ENCODE data around the gene OLFML3. TPM values are rescaled to one million over a fixed set of nuclear protein-coding genes. Genes with fewer than 3 reads are reported as not detected.
"Not testable (repeated sequence)": the region's sequence is repeated elsewhere in the genome, so short reads cannot be mapped to it uniquely, and the experiment has no call there.

Gene OLFML3
- total RNA-seq, 3 donors from 2014 or later: 0.15 to 0.21 (median 0.16) TPM

DNA sequence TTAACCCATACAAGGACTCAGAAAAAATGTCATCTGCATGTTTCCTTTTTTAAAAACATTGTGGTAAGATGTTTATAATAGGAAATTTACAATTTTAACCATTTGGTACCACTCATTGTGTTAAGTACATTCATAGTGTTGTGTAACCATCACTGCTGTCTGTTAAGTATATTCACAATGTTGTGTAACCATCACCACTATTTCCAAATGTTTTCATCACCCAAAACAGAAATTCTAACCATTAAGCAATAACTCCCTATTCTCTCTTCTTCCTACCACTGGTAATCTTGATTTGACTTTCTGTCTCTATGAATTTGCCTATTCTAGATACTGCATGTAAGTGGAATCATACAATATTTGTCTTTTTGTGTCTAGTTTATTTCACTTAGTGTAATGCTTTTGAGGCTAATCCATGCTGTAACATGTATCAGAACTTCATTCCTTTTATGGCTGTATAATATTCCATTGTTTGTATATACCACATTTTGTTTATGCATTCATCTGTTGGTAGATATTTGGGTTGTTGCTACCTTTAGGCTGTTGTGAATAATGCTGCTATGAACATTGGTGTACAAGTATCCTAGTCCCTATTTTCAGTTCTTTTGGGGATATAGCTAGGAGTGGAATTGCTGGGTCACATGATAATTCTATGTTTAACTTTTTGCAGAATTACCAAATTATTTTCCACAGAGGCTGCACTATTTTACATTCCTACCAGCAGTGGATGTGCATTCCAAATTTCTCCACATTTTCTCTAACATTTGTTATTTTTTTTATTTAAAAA lies 36.1 kb upstream of the OLFML3 start:
- no peak for ATAC-seq
- Mint-ChIP-seq H3K9me3 (no peaks in the 10 kb centered on the region), H3K36me3 (ENCODE audit: insufficient read depth) (peaks cover 26% of the 10 kb centered on the region), H3K4me1 (ENCODE audit: low read depth) (peaks cover 77% of the 10 kb centered on the region), H3K4me3 (no peak overlapping the region), H3K27me3 (ENCODE audit: low read depth) (no peaks in the 10 kb centered on the region)
- no peak for DNase-seq

DNA sequence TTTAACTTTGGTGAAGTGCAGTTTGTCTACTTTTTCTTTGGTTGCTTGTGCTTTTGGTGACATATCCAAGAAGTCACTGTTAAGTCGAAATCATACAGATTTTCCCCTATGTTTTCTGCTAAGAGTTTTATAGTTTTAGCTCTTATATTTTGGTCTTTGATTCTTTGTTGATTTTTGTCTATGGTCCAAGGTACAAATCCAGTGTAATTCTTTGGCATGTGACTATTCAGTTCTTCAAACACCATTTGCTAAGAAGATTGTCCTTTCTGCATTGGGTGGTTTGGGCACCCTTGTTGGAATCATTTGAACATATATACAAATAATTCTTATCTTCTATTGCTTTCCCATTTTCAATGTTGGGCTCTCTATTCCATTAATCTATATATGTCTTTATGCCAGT lies 33.9 kb upstream of the OLFML3 start:
- H3K4me1 Mint-ChIP-seq (ENCODE audit: low read depth): peaks cover 77% of the 10 kb centered on the region
- H3K27me3 Mint-ChIP-seq (ENCODE audit: low read depth): no peaks in the 10 kb centered on the region
- no peak for DNase-seq
- H3K9me3 Mint-ChIP-seq: no peaks in the 10 kb centered on the region
- peaks cover 25% of the 10 kb centered on the region for H3K36me3 Mint-ChIP-seq (ENCODE audit: insufficient read depth)
- ATAC-seq: no peak
- no peak overlapping the region for H3K4me3 Mint-ChIP-seq

DNA sequence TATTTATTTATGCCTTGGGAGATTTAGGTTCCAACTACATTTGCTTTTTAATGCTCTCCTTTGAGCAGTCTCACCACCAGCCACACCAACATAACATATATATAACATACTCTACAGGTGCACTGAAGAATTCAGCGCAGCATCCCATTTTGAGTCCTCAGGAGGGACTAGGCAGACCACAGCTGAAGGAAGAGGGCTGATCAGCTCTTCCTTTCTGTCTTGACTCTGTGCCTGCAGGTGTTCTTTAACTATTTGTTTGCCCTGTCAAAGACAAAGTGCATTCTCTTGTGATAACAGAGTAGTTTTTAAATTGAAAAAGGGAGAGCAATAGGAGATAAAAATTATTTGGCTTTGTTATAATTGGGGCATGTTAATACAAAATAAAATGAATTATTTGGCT lies 33.2 kb upstream of the OLFML3 start:
- ATAC-seq: peak in 1 of 2 donors; percentile 10
- no peak overlapping the region for H3K4me3 Mint-ChIP-seq
- peaks cover 74% of the 10 kb centered on the region for H3K4me1 Mint-ChIP-seq (ENCODE audit: low read depth)

DNA sequence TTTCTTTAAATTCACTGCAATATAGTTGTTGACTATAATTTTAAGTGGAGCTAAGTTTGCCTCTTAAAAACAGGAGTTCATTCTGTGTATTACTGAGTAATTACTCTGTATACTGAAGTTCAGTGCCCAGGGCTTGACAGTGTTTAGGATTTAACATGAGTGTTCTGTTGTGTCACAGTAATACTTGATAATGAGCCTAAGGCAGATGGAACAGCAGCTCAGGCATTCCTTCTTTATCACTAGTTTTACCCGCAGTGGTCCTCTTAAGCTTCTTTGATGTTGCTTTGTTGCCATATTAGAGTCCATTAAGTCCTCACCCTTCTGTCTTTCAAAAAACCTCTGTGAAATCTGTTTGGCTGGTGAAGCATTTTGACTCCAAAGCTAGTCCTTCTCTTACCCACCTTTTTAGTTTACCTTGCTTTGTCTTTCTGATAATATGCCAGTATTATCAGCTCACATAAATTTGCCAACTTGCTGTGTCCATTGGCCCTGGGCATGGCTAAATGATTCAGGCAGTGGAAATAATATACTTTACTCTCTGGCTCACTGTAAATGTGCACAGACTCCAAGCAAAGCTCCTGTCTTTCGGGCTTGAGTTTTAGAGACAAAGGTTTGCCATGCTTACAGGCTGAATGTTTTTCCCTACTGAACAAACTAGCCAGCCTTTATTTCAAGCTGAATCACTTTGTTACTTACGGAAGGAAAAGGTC lies 32.4 kb upstream of the OLFML3 start:
- DNase-seq: no peak
- peaks cover 15% of the 10 kb centered on the region for H3K36me3 Mint-ChIP-seq (ENCODE audit: insufficient read depth)
- no peaks in the 10 kb centered on the region for H3K9me3 Mint-ChIP-seq
- peaks cover 77% of the 10 kb centered on the region for H3K4me1 Mint-ChIP-seq (ENCODE audit: low read depth)
- peak; percentile 38 to 48 for ATAC-seq
- no peaks in the 10 kb centered on the region for H3K27me3 Mint-ChIP-seq (ENCODE audit: low read depth)
- H3K4me3 Mint-ChIP-seq: peak overlapping the region; percentile 61

More for the DNA sequence above, 33.2 kb upstream of the OLFML3 start:
- H3K36me3 Mint-ChIP-seq (ENCODE audit: insufficient read depth): peaks cover 17% of the 10 kb centered on the region
- no peaks in the 10 kb centered on the region for H3K27me3 Mint-ChIP-seq (ENCODE audit: low read depth)
- H3K9me3 Mint-ChIP-seq: no peaks in the 10 kb centered on the region
- DNase-seq: no peak

DNA sequence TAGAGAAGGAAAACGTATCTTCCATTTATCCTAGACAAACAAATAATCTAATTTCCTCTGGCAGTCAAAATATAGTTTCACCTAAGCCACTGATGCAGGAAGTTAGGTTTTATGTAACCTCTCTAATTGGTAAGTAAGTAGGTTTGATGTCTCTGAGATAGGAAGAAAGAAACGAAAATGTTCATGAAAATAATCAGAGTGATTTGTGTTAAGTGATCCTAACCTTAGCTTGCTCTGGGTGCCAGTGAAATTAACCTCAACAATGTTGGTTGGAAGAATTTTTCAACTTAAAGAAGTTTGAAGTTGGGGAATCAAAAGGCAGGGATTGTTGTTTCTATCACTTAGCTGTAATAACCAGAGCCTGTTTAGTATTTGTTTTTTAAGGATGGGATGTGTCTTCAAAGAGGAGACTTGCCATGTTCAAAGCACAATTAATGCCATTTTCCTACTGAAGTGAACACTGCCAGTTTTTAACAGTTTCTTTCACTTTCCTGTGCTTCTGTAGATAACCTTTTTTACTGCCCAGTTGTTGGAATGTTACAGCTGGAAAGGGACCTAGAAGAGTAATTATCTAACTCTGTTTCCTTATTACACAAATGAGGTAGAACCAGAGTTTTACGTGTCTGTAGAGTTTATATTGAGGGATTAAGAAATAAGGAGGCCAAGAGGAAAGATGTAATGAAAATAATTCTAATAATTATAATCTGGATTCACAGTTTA lies 31.7 kb upstream of the OLFML3 start:
- ATAC-seq (peak in 1 of 2 donors; percentile 44), DNase-seq (no peak)
- H3K4me3 Mint-ChIP-seq: peak overlapping the region; percentile 61
- H3K4me1 Mint-ChIP-seq (ENCODE audit: low read depth): peaks cover 75% of the 10 kb centered on the region
- peaks cover 13% of the 10 kb centered on the region for H3K36me3 Mint-ChIP-seq (ENCODE audit: insufficient read depth)
- H3K9me3 Mint-ChIP-seq: no peaks in the 10 kb centered on the region
- H3K27me3 Mint-ChIP-seq (ENCODE audit: low read depth): no peaks in the 10 kb centered on the region

DNA sequence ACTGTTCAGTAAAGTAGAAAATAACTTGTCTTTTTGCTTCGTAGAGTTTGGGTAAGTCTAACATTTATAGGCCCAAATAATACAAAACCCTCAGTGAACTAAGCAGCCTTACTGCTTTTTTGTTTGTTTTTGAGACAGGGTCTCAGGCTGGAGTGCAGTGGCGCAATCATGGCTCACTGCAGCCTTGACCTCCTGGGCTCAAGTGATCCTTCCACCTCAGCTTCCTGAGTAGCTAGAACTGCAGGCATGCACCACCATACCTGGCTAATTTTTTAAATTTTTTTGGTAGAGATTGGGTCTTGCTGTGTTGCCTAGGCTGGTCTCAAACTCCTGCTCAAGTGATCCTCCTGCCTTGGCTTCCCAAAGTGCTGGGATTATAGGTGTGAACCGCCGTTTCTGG lies 31.1 kb upstream of the OLFML3 start:
- Mint-ChIP-seq H3K36me3 (ENCODE audit: insufficient read depth) (peaks cover 11% of the 10 kb centered on the region), H3K4me3 (peak overlapping the region; percentile 43), H3K4me1 (ENCODE audit: low read depth) (peaks cover 75% of the 10 kb centered on the region)
- H3K27me3 Mint-ChIP-seq (ENCODE audit: low read depth); H3K9me3 Mint-ChIP-seq; DNase-seq; ATAC-seq: not testable (repeated sequence)

DNA sequence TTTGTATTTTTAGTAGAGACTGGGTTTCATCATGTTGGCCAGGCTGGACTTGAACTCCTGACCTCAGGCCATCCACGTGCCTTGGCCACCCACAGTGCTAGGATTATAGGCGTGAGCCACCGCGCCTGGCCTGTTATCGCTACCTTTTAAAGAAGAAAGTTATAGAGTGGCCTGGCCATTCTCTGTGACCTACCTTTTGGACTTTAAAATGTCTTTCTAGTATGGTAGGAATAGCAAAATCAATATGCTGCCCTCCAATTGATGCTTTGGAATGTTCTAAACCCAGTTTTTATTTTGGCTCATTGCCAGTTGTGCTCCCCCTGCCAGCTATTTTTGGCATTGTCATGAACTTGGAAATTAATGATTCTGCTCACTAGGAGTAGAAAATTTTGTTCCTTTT lies 30.3 kb upstream of the OLFML3 start:
- no peak overlapping the region for H3K4me3 Mint-ChIP-seq
- no peak for DNase-seq

DNA sequence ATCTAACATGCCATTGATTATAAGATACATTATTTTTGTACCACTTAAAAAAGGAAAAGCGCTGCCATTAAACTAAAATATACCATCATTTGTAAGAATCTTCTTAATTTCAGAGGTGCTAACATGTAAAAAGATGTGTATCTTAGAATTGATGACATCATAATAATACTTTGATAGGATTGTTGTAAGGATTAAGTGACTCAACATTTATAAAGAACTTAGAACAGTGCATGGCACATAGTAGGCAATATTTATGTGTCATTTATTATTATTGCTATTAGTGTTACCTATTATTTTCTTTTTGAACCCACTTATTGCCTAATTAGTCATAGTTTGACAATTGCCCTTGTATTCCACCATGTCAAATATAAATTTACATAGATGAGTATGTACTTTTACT lies 28.4 kb upstream of the OLFML3 start:
- DNase-seq (no peak), ATAC-seq (no peak)
- no peaks in the 10 kb centered on the region for H3K27me3 Mint-ChIP-seq (ENCODE audit: low read depth)
- H3K4me3 Mint-ChIP-seq: no peak overlapping the region
- peaks cover 75% of the 10 kb centered on the region for H3K4me1 Mint-ChIP-seq (ENCODE audit: low read depth)
- no peaks in the 10 kb centered on the region for H3K9me3 Mint-ChIP-seq
- peaks cover 15% of the 10 kb centered on the region for H3K36me3 Mint-ChIP-seq (ENCODE audit: insufficient read depth)

More for the DNA sequence above, 30.3 kb upstream of the OLFML3 start:
- H3K9me3 Mint-ChIP-seq: no peaks in the 10 kb centered on the region
- ATAC-seq: no peak
- peaks cover 10% of the 10 kb centered on the region for H3K36me3 Mint-ChIP-seq (ENCODE audit: insufficient read depth)
- H3K4me1 Mint-ChIP-seq (ENCODE audit: low read depth): peaks cover 75% of the 10 kb centered on the region
- no peaks in the 10 kb centered on the region for H3K27me3 Mint-ChIP-seq (ENCODE audit: low read depth)

DNA sequence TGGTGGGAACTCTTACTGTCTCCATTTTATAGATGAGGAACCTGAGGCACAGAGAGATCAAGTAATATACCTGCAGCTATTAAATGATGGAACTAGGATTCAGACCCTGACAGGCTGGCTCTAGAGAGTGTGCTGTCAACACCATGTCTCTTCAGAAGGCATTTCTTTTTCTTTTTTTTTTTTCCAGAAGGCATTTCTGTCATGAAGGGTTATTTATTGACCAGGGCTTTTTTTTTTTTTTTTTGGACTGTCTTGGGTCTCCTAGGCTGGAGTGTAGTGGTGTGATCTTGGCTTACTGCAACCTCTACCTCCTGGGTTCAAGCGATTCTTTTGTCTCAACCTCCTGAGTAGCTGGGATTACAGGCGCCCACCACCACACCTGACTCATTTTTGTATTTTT lies 27.6 kb upstream of the OLFML3 start:
- H3K36me3 Mint-ChIP-seq (ENCODE audit: insufficient read depth): peaks cover 19% of the 10 kb centered on the region
- ATAC-seq (no peak), DNase-seq (no peak)
- H3K4me3 Mint-ChIP-seq: no peak overlapping the region
- H3K4me1 Mint-ChIP-seq (ENCODE audit: low read depth): peaks cover 67% of the 10 kb centered on the region
- H3K9me3 Mint-ChIP-seq: no peaks in the 10 kb centered on the region
- no peaks in the 10 kb centered on the region for H3K27me3 Mint-ChIP-seq (ENCODE audit: low read depth)

DNA sequence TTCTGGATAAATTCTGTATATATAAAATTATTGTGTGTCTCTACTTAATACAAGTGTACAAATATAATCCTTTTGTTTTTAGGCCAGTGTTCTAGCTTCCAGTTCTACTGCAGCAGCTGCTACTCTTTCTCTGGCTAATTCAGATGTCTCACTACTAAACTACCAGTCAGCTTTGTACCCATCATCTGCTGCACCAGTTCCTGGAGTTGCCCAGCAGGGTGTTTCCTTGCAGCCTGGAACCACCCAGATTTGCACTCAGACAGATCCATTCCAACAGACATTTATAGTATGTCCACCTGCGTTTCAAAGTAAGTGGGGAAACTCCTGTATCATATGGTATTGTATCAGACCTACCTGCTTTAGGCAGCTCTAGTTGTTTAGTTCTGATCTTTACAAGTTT lies 21.3 kb upstream of the OLFML3 start:
- Mint-ChIP-seq H3K4me3 (no peak overlapping the region), H3K36me3 (ENCODE audit: insufficient read depth) (peaks cover 40% of the 10 kb centered on the region), H3K4me1 (ENCODE audit: low read depth) (peaks cover 22% of the 10 kb centered on the region), H3K27me3 (ENCODE audit: low read depth) (no peaks in the 10 kb centered on the region), H3K9me3 (no peaks in the 10 kb centered on the region)
- no peak for ATAC-seq
- no peak for DNase-seq

DNA sequence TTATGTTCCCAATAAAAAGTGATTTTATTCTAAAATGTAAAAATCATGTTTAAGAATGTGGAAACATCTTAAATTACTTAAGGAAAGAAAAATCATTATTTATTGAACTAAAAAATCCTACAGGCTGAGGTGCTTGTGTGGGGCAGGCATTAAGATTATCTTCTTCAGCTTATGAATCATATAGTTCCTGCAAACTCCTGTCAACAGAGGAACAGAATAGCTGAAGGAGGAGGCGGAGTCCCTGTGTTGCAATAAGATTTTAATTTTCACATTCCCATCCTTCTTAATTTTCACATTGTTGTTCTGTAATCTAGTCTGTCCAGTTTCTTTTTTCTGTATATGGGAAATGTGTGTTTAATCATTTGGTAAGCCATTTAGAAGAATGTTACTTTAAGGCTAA lies 20.6 kb upstream of the OLFML3 start:
- H3K9me3 Mint-ChIP-seq: no peaks in the 10 kb centered on the region
- DNase-seq (no peak), ATAC-seq (no peak)
- H3K4me3 Mint-ChIP-seq: no peak overlapping the region
- peaks cover 24% of the 10 kb centered on the region for H3K4me1 Mint-ChIP-seq (ENCODE audit: low read depth)
- no peaks in the 10 kb centered on the region for H3K27me3 Mint-ChIP-seq (ENCODE audit: low read depth)
- H3K36me3 Mint-ChIP-seq (ENCODE audit: insufficient read depth): peaks cover 45% of the 10 kb centered on the region

DNA sequence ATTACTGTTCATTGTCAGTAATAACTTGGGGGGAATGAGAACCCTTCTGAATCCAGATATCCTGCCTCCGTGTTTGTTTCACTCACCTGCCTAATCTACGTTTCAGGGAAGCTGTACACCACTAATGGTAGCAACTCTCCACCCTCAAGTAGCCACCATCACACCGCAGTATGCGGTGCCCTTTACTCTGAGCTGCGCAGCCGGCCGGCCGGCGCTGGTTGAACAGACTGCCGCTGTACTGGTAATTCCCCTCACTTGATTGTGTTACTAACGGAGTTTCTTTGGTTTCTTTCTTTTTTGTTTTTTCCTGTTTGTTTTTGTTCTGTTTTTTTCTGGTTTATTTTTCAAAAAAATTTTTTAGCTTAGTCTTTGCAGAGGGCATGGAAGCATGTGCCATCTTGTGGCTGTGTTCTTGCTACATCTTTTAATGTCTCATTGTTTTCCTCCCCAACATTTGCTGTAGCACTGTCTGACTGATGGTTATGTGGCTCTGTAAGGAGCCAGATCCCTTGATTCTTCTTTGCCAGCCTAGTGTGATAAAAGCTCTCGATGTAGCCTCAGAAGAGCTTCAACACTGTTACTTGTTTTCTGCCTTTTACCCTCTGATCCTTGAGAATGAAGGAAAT lies 15.9 kb upstream of the OLFML3 start:
- Mint-ChIP-seq H3K9me3 (no peaks in the 10 kb centered on the region), H3K27me3 (ENCODE audit: low read depth) (no peaks in the 10 kb centered on the region), H3K4me1 (ENCODE audit: low read depth) (peaks cover 8% of the 10 kb centered on the region), H3K4me3 (no peak overlapping the region), H3K36me3 (ENCODE audit: insufficient read depth) (peaks cover 53% of the 10 kb centered on the region)
- DNase-seq: no peak
- ATAC-seq: no peak

DNA sequence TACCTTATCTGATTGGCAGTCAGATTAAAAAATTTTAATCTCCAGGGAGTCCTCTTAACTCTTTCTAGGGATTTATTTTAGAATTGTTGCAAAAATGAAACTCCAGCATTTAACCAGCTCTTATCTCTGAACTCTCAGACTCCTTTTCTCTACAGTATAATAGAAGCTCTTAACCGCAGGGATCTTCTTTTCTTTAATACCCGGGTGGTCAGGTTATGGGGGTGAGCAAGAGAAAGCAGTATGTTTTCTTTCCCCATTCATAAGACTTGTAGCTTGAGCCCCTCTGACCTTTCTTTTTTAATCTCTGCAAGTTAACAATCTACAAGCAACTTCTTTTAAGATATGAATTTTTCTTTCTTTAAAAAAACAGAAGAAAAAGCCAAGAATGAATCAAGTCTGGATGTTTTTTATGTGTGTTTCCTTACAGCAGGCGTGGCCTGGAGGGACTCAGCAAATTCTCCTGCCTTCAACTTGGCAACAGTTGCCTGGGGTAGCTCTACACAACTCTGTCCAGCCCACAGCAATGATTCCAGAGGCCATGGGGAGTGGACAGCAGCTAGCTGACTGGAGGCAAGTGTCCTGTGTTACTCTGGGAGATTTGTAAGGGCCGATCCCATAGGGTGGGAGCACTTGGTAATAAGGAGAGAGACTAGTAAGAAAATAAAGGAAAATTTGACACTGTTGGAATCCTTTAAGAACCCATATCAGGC lies 13.4 kb upstream of the OLFML3 start:
- no peaks in the 10 kb centered on the region for H3K27me3 Mint-ChIP-seq (ENCODE audit: low read depth)
- peaks cover 66% of the 10 kb centered on the region for H3K36me3 Mint-ChIP-seq (ENCODE audit: insufficient read depth)
- peaks cover 3% of the 10 kb centered on the region for H3K4me1 Mint-ChIP-seq (ENCODE audit: low read depth)

DNA sequence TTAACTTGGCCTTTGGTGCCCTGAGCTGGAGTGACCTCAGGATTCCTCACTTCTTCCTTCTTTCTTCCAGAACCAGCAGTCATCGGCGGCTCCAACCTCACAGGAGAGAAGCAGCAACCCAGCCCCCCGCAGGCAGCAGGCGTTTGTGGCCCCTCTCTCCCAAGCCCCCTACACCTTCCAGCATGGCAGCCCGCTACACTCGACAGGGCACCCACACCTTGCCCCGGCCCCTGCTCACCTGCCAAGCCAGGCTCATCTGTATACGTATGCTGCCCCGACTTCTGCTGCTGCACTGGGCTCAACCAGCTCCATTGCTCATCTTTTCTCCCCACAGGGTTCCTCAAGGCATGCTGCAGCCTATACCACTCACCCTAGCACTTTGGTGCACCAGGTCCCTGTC lies 6.3 kb upstream of the OLFML3 start:
- peaks cover 22% of the 10 kb centered on the region for H3K4me1 Mint-ChIP-seq (ENCODE audit: low read depth)
- no peaks in the 10 kb centered on the region for H3K9me3 Mint-ChIP-seq
- H3K4me3 Mint-ChIP-seq: no peak overlapping the region
- H3K27me3 Mint-ChIP-seq (ENCODE audit: low read depth): no peaks in the 10 kb centered on the region
- ATAC-seq (no peak), DNase-seq (no peak)
- H3K36me3 Mint-ChIP-seq (ENCODE audit: insufficient read depth): peaks cover 44% of the 10 kb centered on the region

More for the DNA sequence above, 13.4 kb upstream of the OLFML3 start:
- ATAC-seq (no peak), DNase-seq (no peak)
- Mint-ChIP-seq H3K9me3 (no peaks in the 10 kb centered on the region), H3K4me3 (no peak overlapping the region)
